ENCODE data around the gene TAF6. TPM values are rescaled to one million over a fixed set of nuclear protein-coding genes. Genes with fewer than 3 reads are reported as not detected.

Gene TAF6
- total and polyA plus RNA-seq, 12 donors, result 23.5 to 43.3 (median 31.0) TPM

GRCh38 chr7:100072462-100072861, 46.7 kb downstream of the TAF6 start:
- Histone ChIP-seq H3K4me3 (no peak overlapping the region), H3K27ac (no peak overlapping the region), H3K9me3 (peaks cover 2 to 46% (median 32%) of the 10 kb centered on the region in 11 donors), H3K36me3 (peaks cover 33 to 100% (median 89%) of the 10 kb centered on the region in 9 donors), H3K4me1 (no peaks in the 10 kb centered on the region), H3K27me3 (no peaks in the 10 kb centered on the region)
- 96 to 98% methylated on average over 10 of the region's 10 CpGs for WGBS, 2 donors
- no peak for ATAC-seq
- TF ChIP-seq CTCF (IDR thresholded peaks at IDR 0.05), result no peak
- DNase-seq, result no peak
- intact Hi-C loops (cut with DNase I), result no loop called here

GRCh38 chr7:100071018-100071723, 48.0 kb downstream of the TAF6 start:
- H3K27me3 ChIP-seq, result no peaks in the 10 kb centered on the region
- peaks cover 33 to 94% (median 77%) of the 10 kb centered on the region in 9 donors for H3K36me3 ChIP-seq
- TF ChIP-seq CTCF (IDR thresholded peaks at IDR 0.05), result no peak
- WGBS, 2 donors, result 98 to 99% methylated on average over 11 of the region's 11 CpGs
- ATAC-seq, result no peak
- no peak overlapping the region for H3K4me3 ChIP-seq
- DNase-seq, result no peak
- peaks cover 2 to 46% (median 32%) of the 10 kb centered on the region in 11 donors for H3K9me3 ChIP-seq
- H3K27ac ChIP-seq, result no peak overlapping the region
- H3K4me1 ChIP-seq, result peaks cover 0 to 2% (median 1%) of the 10 kb centered on the region in 9 donors
- intact Hi-C loops (cut with DNase I), result no loop called here

- H3K4me1 ChIP-seq, result peaks cover 0 to 13% (median 12%) of the 10 kb centered on the region in 9 donors
- TF ChIP-seq CTCF (IDR thresholded peaks at IDR 0.05), result no peak
- no peak overlapping the region for H3K4me3 ChIP-seq
- no peaks in the 10 kb centered on the region for H3K27me3 ChIP-seq
- no peak overlapping the region for H3K27ac ChIP-seq
- H3K36me3 ChIP-seq, result peaks cover 28 to 83% (median 68%) of the 10 kb centered on the region in 9 donors
- H3K9me3 ChIP-seq, result peaks cover 2 to 46% (median 32%) of the 10 kb centered on the region in 11 donors
- DNase-seq (no peak), ATAC-seq (no peak)
- WGBS, 2 donors, result 97 to 99% methylated on average over 5 of the region's 5 CpGs
- intact Hi-C loops (cut with DNase I), result no loop called here
These were observed 49.2 kb downstream of the TAF6 start for GRCh38 chr7:100069991-100070390.

GRCh38 chr7:100066953-100067352, 52.2 kb downstream of the TAF6 start:
- 82% methylated on average over 7 of the region's 7 CpGs for WGBS, 2 donors
- H3K4me1 ChIP-seq, result peaks cover 0 to 15% (median 12%) of the 10 kb centered on the region in 9 donors
- DNase-seq, result no peak
- no peaks in the 10 kb centered on the region for H3K27me3 ChIP-seq
- H3K27ac ChIP-seq, result no peak overlapping the region
- intact Hi-C loops (cut with DNase I), result no loop called here
- no peak for ATAC-seq
- TF ChIP-seq CTCF (IDR thresholded peaks at IDR 0.05), result no peak
- H3K36me3 ChIP-seq, result peaks cover 19 to 83% (median 52%) of the 10 kb centered on the region in 9 donors
- H3K4me3 ChIP-seq, result no peak overlapping the region
- H3K9me3 ChIP-seq, result peaks cover 2 to 30% (median 22%) of the 10 kb centered on the region in 11 donors

Data from heart right ventricle (tissue), 16 donors.